OCI-LY7 (cell line): Measurements from ENCODE around the gene PARP3. TPM values are rescaled to one million over a fixed set of nuclear protein-coding genes. Genes with fewer than 3 reads are reported as not detected.

ENCODE experiments used
- BruUV-seq: library from RNA; stranded (reverse); fragments of 400-500 nt; replicated peaks from 2 replicates; lab custom pipeline; 2021; lab: Mats Ljungman, UMichigan
- CTCF ChIA-PET: fragments of 300-600 bp; sonication (Branson Sonifier 250); formaldehyde crosslinking; loops from one replicate; lab custom pipeline; 2022; ENCODE audit warnings: antibody characterized with exemption; ENCODE audit not compliant: unreplicated experiment; lab: Charles Lee
- POLR2A ChIA-PET: fragments of 300-600 bp; sonication (Branson Sonifier 250); formaldehyde crosslinking; loops from one replicate; lab custom pipeline; 2022; ENCODE audit warnings: antibody characterized with exemption; lab: Charles Lee
- DNase-seq: peaks from one replicate; pipeline ENCODE4 v3.0.0-alpha.2; 2015; ENCODE audit warnings: low spot score
- H2AFZ ChIP-seq: fragments of 200-600 bp; sonication (generic), shearing (Covaris generic); 2 replicates; pipeline ENCODE4 v1.6.1; 2014; ENCODE audit warnings: mild to moderate bottlenecking, antibody characterized with exemption, low read length, moderate library complexity
- H3K27ac ChIP-seq: fragments of 200-600 bp; sonication (generic); 2 replicates; pipeline ENCODE4 v1.5.1; 2014; ENCODE audit warnings: mixed run types, low read depth, mild to moderate bottlenecking, moderate library complexity, low read length, inconsistent platforms; ENCODE audit not compliant: poor library complexity, severe bottlenecking
- H3K36me3 ChIP-seq: fragments of 200-600 bp; sonication (generic); 2 replicates; pipeline ENCODE4 v1.6.1; 2014; ENCODE audit warnings: mild to moderate bottlenecking, antibody characterized with exemption, low read length, moderate library complexity, mixed read lengths; ENCODE audit not compliant: insufficient read depth
- H3K4me1 ChIP-seq: fragments of 200-600 bp; sonication (generic); 2 replicates; pipeline ENCODE4 v1.5.1; 2014; ENCODE audit warnings: mild to moderate bottlenecking, low read length; ENCODE audit not compliant: insufficient read depth, poor library complexity, severe bottlenecking
- H3K4me2 ChIP-seq: fragments of 200-600 bp; sonication (generic); 2 replicates; pipeline ENCODE4 v1.6.1; 2014; ENCODE audit warnings: mild to moderate bottlenecking, low read length
- H3K4me3 ChIP-seq: fragments of 200-600 bp; sonication (generic); 2 replicates; pipeline ENCODE4 v1.5.1; 2014; ENCODE audit warnings: mild to moderate bottlenecking, low read depth, low read length; ENCODE audit not compliant: poor library complexity, severe bottlenecking
- H3K79me2 ChIP-seq: fragments of 200-600 bp; sonication (generic); 2 replicates; pipeline ENCODE4 v1.6.1; 2016; ENCODE audit warnings: low read depth, mild to moderate bottlenecking, low read length, moderate library complexity, mixed read lengths; ENCODE audit not compliant: insufficient read depth
- H3K9me2 ChIP-seq: fragments of 200-600 bp; sonication (generic); 2 replicates; pipeline ENCODE4 v1.6.1; 2016; ENCODE audit warnings: mild to moderate bottlenecking, low read length, mixed read lengths; ENCODE audit not compliant: insufficient read depth
- H3K9me3 ChIP-seq: fragments of 200-600 bp; sonication (generic); 2 replicates; pipeline ENCODE4 v1.6.1; 2014; ENCODE audit warnings: mild to moderate bottlenecking, mixed run types, low read length, mixed read lengths
- H4K20me1 ChIP-seq: fragments of 200-600 bp; sonication (generic); 2 replicates; pipeline ENCODE4 v1.6.1; 2014; ENCODE audit warnings: mild to moderate bottlenecking, antibody characterized with exemption, low read length, moderate library complexity, mixed read lengths; ENCODE audit not compliant: insufficient read depth
- EZH2phosphoT487 ChIP-seq: fragments of 200-600 bp; sonication (generic); IDR thresholded peaks from 2 replicates; pipeline ENCODE4 v1.6.1; 2018; ENCODE audit warnings: low read depth, borderline replicate concordance, mild to moderate bottlenecking, mixed run types, antibody characterized with exemption, low read length, moderate library complexity, mixed read lengths
- intact Hi-C: fragments of 100-400 bp; cut with micrococcal nuclease; formaldehyde crosslinking; loops from one replicate; pipeline ENCODE4 v1.10.0; 2022; ENCODE audit not compliant: unreplicated experiment
- total RNA-seq, 2 experiments: library from RNA; depleted of rRNA in 1 of 2; stranded (reverse); fragments of >200 nt in 1 of 2; shearing (Covaris generic) in 1 of 2; gene quantifications; 2 replicates each; pipeline ENCODE4 v1.2.3, GENCODE V29; 2014 to 2022
- TF ChIP-seq, protein P1 (sequence below): fragments of 200-600 bp; sonication (generic); conservative IDR thresholded peaks from 2 replicates; pipeline ENCODE4 v1.5.1; 2014; ENCODE audit warnings: mild to moderate bottlenecking, antibody characterized with exemption, low read length, moderate library complexity, mixed read lengths

PARP3 gene
- total RNA-seq, 2 experiments from 2014 or later: 11.9 to 12.0 TPM

DNA sequence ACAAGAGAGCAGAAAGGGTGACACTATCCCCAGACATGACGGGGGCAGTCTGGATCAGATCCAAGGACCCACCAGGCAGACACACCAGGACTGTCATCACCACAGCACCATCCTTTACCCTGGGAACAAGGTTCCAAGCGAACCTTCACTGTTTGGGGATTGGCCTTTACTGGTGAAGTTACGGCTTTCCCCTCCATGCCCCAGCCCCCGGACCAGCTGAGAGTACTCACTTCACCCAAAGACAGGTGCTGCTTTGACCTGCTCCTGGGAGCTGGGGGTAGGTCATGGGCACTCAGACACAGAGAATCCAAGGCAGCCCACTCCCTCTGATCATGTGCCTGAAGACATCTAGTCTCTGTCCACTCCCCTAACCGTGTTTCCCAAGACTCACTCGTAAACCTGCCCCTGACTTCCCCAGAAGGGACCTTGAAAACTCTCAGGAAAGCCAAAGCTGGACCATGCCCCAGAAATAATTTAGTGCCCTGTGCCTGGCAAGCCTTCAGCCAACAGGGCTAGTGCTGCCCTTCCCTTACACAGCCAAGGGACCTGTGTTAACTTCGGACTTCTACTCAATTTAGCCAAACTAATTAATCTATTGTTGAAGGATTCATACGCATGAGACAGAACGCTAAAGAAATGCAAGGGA is 3.3 kb upstream of the PARP3 start:
- ChIA-PET CTCF (no interaction called here), POLR2A (no interaction called here)
- H3K36me3 ChIP-seq: peaks cover 56% of the 10 kb centered on the region
- H3K4me1 ChIP-seq: peaks cover 24% of the 10 kb centered on the region
- DNase-seq: no peak
- H2AFZ ChIP-seq: no peak overlapping the region
- intact Hi-C loops: no loop called here
- H3K9me2 ChIP-seq: no peaks in the 10 kb centered on the region
- no peaks in the 10 kb centered on the region for H3K9me3 ChIP-seq
- H4K20me1 ChIP-seq: no peaks in the 10 kb centered on the region
- peaks cover 23% of the 10 kb centered on the region for H3K79me2 ChIP-seq
- H3K4me2 ChIP-seq: peak overlapping the region; percentile 88; the same call in 1 of the 2 replicates
- no peak overlapping the region for H3K27ac ChIP-seq
- BruUV-seq: no TSS peak
- no peak overlapping the region for H3K4me3 ChIP-seq
- TF ChIP-seq, protein P1, sequence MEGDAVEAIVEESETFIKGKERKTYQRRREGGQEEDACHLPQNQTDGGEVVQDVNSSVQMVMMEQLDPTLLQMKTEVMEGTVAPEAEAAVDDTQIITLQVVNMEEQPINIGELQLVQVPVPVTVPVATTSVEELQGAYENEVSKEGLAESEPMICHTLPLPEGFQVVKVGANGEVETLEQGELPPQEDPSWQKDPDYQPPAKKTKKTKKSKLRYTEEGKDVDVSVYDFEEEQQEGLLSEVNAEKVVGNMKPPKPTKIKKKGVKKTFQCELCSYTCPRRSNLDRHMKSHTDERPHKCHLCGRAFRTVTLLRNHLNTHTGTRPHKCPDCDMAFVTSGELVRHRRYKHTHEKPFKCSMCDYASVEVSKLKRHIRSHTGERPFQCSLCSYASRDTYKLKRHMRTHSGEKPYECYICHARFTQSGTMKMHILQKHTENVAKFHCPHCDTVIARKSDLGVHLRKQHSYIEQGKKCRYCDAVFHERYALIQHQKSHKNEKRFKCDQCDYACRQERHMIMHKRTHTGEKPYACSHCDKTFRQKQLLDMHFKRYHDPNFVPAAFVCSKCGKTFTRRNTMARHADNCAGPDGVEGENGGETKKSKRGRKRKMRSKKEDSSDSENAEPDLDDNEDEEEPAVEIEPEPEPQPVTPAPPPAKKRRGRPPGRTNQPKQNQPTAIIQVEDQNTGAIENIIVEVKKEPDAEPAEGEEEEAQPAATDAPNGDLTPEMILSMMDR: no peak
- TF ChIP-seq EZH2phosphoT487: no peak

DNA sequence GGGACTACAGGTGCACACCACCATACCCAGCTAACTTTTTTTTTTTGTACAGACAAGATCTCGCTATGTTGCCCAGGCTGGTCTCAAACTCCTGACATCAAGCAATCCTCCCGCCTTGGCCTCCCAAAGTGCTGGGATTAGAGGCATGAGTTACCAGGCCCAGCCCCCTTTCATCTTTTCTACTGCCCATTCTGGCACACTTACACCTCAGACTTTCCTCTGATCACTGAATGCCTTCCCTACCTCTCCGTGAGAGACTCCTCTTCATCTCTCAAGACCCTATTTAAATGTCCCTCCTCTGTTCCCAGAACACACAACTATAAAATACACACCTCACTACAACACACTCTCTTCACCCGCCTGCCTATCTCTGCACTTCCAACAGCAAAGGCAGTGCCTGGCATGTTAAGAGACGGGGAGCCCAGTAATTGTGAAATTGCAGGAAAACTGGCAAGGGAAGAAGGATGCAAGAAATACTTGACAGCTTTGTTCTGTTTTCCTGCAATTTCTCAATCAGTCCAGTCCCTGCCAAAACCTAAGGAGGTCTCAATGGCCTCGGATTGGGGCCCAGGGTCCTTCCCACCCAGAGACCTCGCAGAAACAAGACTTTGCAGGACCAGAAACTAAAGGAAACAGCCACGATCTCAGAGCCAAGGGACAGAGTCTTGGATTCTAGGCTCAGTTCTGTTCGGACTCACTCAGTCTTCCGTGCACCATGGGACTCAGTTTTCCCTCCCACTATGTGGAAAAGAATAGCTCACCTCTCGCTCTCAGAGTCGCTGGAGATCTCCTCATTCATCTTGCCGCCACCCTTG is 1.3 kb upstream of the PARP3 start:
- CTCF ChIA-PET: interaction anchor here (0.7 kb wide), 1 partner anchor 33 kb away, joined by 3 read pairs; the partner anchor contains the start of genes ABHD14A and ABHD14B
- peaks cover 24% of the 10 kb centered on the region for H3K4me1 ChIP-seq
- H3K36me3 ChIP-seq: peaks cover 38% of the 10 kb centered on the region
- no peaks in the 10 kb centered on the region for H3K9me2 ChIP-seq
- POLR2A ChIA-PET: interaction anchor here (1.1 to 2.3 kb wide), 2 partner anchors 33 to 54 kb away, joined by 3 to 11 read pairs; partner anchors contain the start of genes ABHD14B and RPL29
- DNase-seq: no peak
- H3K4me2 ChIP-seq: peak overlapping the region; percentile 88
- peak overlapping the region; percentile 56; the same call in 1 of the 2 replicates for H2AFZ ChIP-seq
- H3K27ac ChIP-seq: no peak overlapping the region
- intact Hi-C loops: loop anchor here (5.0 kb wide), 1 partner anchor 181 kb away; no protein-coding TSS in a partner anchor
- H3K4me3 ChIP-seq: peak overlapping the region; percentile 90
- BruUV-seq: TSS peak; percentile 72
- no peak for TF ChIP-seq EZH2phosphoT487
- TF ChIP-seq, protein P1: no peak
- peaks cover 23% of the 10 kb centered on the region for H3K79me2 ChIP-seq
- no peaks in the 10 kb centered on the region for H3K9me3 ChIP-seq
- no peaks in the 10 kb centered on the region for H4K20me1 ChIP-seq
